SU-DHL-6 (cell line): ENCODE results near the gene TMOD2.
A peak's percentile ranks its signal among the peaks of the same experiment; 100 is the strongest.

ENCODE experiments used
- H2AFZ ChIP-seq: fragments of 200-600 bp; sonication (generic); 2 replicates; pipeline ENCODE4 v1.6.1; 2014; ENCODE audit warnings: low read depth, mild to moderate bottlenecking, moderate library complexity, mixed read lengths, antibody characterized with exemption, low read length; ENCODE audit not compliant: severe bottlenecking
- H3F3A ChIP-seq: fragments of 200-600 bp; shearing (Covaris generic); 2 replicates; pipeline ENCODE4 v1.6.0; 2016; ENCODE audit warnings: antibody characterized with exemption, mild to moderate bottlenecking; ENCODE audit not compliant: insufficient read depth
- H3K27ac ChIP-seq: fragments of 200-600 bp; sonication (generic); 2 replicates; pipeline ENCODE4 v1.5.1; 2016; ENCODE audit warnings: low read depth, mild to moderate bottlenecking, low read length, moderate library complexity, mixed read lengths
- H3K27me3 ChIP-seq: fragments of 200-600 bp; sonication (generic), shearing (Covaris generic); 2 replicates; pipeline ENCODE4 v1.6.0; 2014; ENCODE audit warnings: mild to moderate bottlenecking, low read length
- H3K36me3 ChIP-seq: fragments of 200-600 bp; sonication (generic); 2 replicates; pipeline ENCODE4 v1.6.1; 2014; ENCODE audit warnings: mild to moderate bottlenecking, low read length, mixed read lengths
- H3K4me2 ChIP-seq: fragments of 300-600, 200-600 bp; shearing (Covaris generic), sonication (generic); 2 replicates; pipeline ENCODE4 v1.6.0; 2014; ENCODE audit warnings: low read length, low read depth, mild to moderate bottlenecking; ENCODE audit not compliant: poor library complexity, severe bottlenecking
- H3K4me3 ChIP-seq: fragments of 200-600 bp; sonication (generic); 2 replicates; pipeline ENCODE4 v1.5.1; 2014; ENCODE audit warnings: antibody characterized with exemption, low read length, mild to moderate bottlenecking, mixed read lengths; ENCODE audit not compliant: insufficient read depth, poor library complexity, severe bottlenecking
- H3K79me2 ChIP-seq: fragments of 200-600 bp; sonication (generic); 2 replicates; pipeline ENCODE4 v1.6.1; 2014; ENCODE audit warnings: mild to moderate bottlenecking, low read length, moderate library complexity; ENCODE audit not compliant: insufficient read depth
- H3K9ac ChIP-seq: fragments of 200-600 bp; sonication (generic); 2 replicates; pipeline ENCODE4 v1.7.0; 2014; ENCODE audit warnings: mild to moderate bottlenecking, low read length
- H3K9me2 ChIP-seq: fragments of 200-600 bp; sonication (generic); replicated peaks from 2 replicates; pipeline ENCODE4 v1.6.1; 2014; ENCODE audit warnings: low read length; ENCODE audit not compliant: insufficient read depth
- H3K9me3 ChIP-seq: fragments of 200-600 bp; sonication (generic); 2 replicates; pipeline ENCODE4 v1.6.1; 2014; ENCODE audit warnings: low read length, mixed read lengths; ENCODE audit not compliant: insufficient read depth
- H4K20me1 ChIP-seq: fragments of 200-600 bp; sonication (generic); 2 replicates; pipeline ENCODE4 v1.6.1; 2014; ENCODE audit warnings: low read depth, mild to moderate bottlenecking, antibody characterized with exemption, low read length, moderate library complexity, mixed read lengths
- EZH2phosphoT487 ChIP-seq: fragments of 200-600 bp; sonication (generic), shearing (Covaris generic); conservative IDR thresholded peaks from 2 replicates; pipeline ENCODE4 v1.6.1; 2018; ENCODE audit warnings: mild to moderate bottlenecking, antibody characterized with exemption, low read length, moderate library complexity, mixed read lengths
- TF ChIP-seq, protein P1 (sequence below): fragments of 200-600 bp; sonication (generic); IDR thresholded peaks from one replicate; pipeline ENCODE4 v1.5.1; 2017; ENCODE audit warnings: antibody characterized with exemption, mild to moderate bottlenecking, low read length, moderate library complexity; ENCODE audit not compliant: insufficient read depth, poor library complexity, severe bottlenecking

TMOD2 gene

DNA sequence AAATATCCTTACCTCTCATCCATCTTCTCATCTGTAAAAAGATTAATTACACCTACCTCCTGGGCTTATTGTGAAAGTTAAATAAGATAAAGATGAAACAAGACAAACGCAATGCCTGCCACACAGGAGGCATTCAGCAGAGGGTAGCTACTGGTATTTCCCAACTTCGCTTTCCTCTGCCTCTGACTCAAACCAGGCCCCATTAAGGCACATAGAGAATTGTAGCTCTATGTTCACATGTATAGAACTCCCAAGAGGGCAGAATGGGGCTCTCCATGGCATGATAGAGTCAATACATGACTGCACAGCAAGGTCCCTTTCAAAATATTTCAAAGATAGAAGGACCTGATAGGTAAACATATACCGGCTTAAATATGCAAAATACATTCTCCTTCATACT is 15.3 kb upstream of the TMOD2 start:
- Histone ChIP-seq H3K27ac (no peak overlapping the region), H3F3A (peaks cover 12% of the 10 kb centered on the region), H3K9ac (no peak overlapping the region), H3K9me2 (no peaks in the 10 kb centered on the region), H3K4me2 (no peak overlapping the region), H3K36me3 (no peaks in the 10 kb centered on the region), H3K4me3 (no peak overlapping the region), H2AFZ (no peak overlapping the region), H3K9me3 (no peaks in the 10 kb centered on the region), H3K27me3 (no peaks in the 10 kb centered on the region), H4K20me1 (no peaks in the 10 kb centered on the region), H3K79me2 (no peaks in the 10 kb centered on the region)
- TF ChIP-seq EZH2phosphoT487 = no peak
- TF ChIP-seq, protein P1, sequence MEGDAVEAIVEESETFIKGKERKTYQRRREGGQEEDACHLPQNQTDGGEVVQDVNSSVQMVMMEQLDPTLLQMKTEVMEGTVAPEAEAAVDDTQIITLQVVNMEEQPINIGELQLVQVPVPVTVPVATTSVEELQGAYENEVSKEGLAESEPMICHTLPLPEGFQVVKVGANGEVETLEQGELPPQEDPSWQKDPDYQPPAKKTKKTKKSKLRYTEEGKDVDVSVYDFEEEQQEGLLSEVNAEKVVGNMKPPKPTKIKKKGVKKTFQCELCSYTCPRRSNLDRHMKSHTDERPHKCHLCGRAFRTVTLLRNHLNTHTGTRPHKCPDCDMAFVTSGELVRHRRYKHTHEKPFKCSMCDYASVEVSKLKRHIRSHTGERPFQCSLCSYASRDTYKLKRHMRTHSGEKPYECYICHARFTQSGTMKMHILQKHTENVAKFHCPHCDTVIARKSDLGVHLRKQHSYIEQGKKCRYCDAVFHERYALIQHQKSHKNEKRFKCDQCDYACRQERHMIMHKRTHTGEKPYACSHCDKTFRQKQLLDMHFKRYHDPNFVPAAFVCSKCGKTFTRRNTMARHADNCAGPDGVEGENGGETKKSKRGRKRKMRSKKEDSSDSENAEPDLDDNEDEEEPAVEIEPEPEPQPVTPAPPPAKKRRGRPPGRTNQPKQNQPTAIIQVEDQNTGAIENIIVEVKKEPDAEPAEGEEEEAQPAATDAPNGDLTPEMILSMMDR = no peak

DNA sequence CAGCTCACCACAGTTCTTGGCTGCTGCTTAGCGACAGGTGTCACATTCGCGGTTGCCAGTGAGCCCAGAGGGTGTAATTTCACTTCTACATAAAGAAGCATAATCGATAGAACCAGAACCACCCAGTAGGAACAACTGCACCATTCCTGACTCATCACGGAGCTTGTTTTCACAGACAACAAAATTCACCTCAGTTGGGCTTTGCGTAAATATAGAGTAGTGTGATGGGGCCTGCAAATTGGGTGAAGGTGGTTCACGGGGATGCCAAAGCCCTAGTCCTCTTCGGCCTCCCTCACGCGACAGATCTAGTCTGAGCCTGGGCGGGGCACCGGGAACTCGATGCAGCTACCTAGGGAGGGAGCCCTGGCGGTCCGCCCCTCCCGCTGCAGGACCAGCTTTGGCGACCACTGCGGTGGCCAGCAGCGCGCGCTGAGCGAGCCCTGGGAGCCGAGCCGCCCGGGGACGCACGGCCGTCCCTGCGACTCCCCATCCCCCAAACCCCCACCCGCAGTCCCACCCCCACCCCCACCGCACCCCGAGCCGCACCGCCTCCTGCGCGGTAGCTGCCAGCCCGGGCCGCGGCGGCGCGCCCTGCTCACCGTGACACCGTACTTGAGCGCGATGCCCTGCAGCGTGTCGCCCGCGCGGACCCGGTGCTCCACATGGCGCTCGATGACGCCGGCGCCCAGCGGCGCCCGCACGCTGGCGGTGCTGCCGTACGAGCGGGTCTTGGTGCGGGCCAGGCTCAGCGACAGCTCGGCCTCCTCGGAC is 14.5 kb upstream of the TMOD2 start:
- TF ChIP-seq EZH2phosphoT487 = no peak
- TF ChIP-seq, protein P1 = no peak
- no peaks in the 10 kb centered on the region for H3K36me3 ChIP-seq
- H3K4me3 ChIP-seq = peak overlapping the region; percentile 56
- H3K27ac ChIP-seq = no peak overlapping the region
- peaks cover 12% of the 10 kb centered on the region for H3F3A ChIP-seq
- H3K79me2 ChIP-seq = no peaks in the 10 kb centered on the region
- H2AFZ ChIP-seq = peak overlapping the region; percentile 78
- no peaks in the 10 kb centered on the region for H4K20me1 ChIP-seq
- peak overlapping the region; percentile 54 for H3K9ac ChIP-seq
- no peaks in the 10 kb centered on the region for H3K9me2 ChIP-seq
- H3K27me3 ChIP-seq = no peaks in the 10 kb centered on the region
- H3K4me2 ChIP-seq = peak overlapping the region; percentile 64
- no peaks in the 10 kb centered on the region for H3K9me3 ChIP-seq

DNA sequence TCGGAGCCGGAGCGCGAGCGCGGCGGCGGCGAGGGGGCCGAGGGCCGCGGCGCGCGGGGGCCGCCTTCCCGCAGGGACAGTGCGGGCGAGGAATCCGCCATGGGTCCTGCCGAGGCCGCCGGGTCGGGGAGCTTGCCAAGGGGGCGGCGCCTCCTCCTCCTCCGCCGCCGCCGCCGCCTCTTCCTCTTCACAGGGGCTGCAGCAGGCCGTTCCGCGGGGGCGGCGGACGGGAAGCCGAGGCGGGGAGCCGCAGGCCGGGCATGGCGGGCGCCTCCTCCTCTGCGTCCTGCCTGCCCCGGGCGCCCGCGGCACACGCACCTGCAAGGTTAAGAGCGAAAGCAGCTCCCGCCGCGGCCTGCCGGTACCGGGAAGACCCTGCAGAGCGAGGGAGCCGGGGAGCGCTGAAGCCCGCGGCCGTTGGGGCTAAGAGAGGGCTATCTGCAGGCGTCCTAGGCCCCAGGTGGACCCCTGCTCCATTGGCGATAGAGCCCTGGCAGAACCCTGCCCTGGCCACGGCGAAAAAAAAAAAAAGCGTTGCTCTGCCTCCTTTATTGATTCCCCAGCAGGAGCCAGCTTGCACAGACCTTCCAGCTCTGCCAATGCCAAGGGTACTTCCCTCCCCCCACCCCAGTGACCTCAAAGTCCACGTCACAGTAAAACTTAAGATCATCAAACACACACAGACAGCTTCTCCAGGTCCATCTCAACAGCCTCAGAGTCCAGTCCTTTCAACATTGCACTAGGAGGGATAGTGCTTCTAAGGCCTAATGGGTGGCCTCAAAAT is 13.7 kb upstream of the TMOD2 start, which contains the start of gene LYSMD2:
Gene LYSMD2 (minus strand): TSS at position 134 of the 784 bp plus-strand sequence. CDS start 33 bp downstream, at position 101.
- H3K36me3 ChIP-seq = no peaks in the 10 kb centered on the region
- no peak within 1 kb of the TSS for H3K27ac ChIP-seq
- H3K79me2 ChIP-seq = no peaks in the 10 kb centered on the region
- TF ChIP-seq EZH2phosphoT487 = no peak
- TF ChIP-seq, protein P1 = no peak
- no peaks in the 10 kb centered on the region for H3K9me2 ChIP-seq
- peak within 1 kb of the TSS; percentile 54 for H3K9ac ChIP-seq
- H3F3A ChIP-seq = peaks cover 6% of the 10 kb centered on the region
- peak within 1 kb of the TSS; percentile 64 for H3K4me2 ChIP-seq
- no peaks in the 10 kb centered on the region for H4K20me1 ChIP-seq
- no peaks in the 10 kb centered on the region for H3K27me3 ChIP-seq
- H3K4me3 ChIP-seq = peak within 1 kb of the TSS; percentile 56
- peak within 1 kb of the TSS; percentile 78 for H2AFZ ChIP-seq
- no peaks in the 10 kb centered on the region for H3K9me3 ChIP-seq
